Measurements from ENCODE around the gene ZNHIT2. TPM values are rescaled to one million over a fixed set of nuclear protein-coding genes. Genes with fewer than 3 reads are reported as not detected.
A peak's percentile ranks its signal among the peaks of the same experiment; 100 is the strongest.
"Not testable (repeated sequence)": the region's sequence is repeated elsewhere in the genome, so short reads cannot be mapped to it uniquely, and the experiment has no call there.

ZNHIT2 gene
- total RNA-seq, 1 donor, result 11.0 TPM

DNA sequence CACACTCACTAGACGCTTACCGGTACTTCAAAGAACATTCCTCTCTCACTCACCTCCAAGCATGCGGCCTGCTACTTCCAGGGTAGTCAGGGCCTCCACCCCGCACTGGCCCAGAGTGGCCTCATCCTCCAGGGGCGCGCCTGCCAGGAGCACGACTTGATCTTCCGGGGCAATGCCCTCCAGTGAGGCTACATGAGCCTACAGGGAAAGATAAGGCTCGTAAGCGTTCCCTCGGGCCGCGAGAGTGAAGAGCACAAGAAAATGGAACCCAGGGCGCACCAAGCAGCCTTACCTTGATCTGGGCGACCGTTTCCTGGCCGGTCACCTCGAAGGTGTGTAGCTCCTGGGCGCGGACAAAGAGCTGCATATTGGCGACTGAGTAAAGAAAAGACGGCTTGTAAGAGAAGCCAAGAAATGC lies 4.0 kb upstream of the ZNHIT2 start:
- DNase-seq (ENCODE audit: low read depth in 2 of 3, low spot score in 2 of 3), result peak in 1 of 3 donors; percentile 31

DNA sequence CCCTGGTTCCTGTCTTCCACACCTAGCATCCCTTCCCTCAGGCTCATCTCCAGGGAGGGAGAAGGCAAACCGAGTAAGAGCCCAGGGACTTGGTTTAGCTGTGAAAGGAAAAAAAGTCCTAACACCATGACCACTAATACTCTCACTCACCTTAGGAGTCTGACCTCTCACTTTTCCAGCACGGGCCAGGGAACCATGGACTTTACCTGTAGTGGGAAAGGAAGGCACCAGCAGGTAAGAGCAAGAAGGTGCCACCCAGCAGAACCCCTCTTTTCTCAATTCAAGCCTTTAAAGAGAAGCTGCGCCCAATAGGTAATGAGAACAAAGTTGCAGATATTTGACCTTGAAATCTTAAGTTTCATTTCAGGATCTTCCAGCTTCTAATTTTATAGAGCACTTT lies 3.3 kb upstream of the ZNHIT2 start:
- DNase-seq (ENCODE audit: low read depth in 2 of 3, low spot score in 2 of 3), result no peak

DNA sequence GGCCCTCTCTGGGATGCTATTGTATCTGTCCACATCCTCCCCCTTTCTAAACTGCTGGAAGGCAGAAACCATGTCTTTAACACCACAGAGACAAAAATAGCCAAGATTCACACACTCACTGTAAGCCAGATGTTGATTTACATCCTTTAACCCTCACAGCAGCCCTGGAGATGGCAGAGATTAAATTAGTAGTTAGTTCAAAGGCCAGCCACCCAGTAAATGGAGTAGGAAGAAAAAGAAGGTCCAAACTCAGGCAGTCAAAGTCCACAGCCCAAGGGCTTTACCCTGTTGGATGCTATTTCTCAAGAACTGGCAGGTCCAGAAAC lies 2.1 kb upstream of the ZNHIT2 start:
- no peak for DNase-seq (ENCODE audit: low read depth in 2 of 3, low spot score in 2 of 3)

DNA sequence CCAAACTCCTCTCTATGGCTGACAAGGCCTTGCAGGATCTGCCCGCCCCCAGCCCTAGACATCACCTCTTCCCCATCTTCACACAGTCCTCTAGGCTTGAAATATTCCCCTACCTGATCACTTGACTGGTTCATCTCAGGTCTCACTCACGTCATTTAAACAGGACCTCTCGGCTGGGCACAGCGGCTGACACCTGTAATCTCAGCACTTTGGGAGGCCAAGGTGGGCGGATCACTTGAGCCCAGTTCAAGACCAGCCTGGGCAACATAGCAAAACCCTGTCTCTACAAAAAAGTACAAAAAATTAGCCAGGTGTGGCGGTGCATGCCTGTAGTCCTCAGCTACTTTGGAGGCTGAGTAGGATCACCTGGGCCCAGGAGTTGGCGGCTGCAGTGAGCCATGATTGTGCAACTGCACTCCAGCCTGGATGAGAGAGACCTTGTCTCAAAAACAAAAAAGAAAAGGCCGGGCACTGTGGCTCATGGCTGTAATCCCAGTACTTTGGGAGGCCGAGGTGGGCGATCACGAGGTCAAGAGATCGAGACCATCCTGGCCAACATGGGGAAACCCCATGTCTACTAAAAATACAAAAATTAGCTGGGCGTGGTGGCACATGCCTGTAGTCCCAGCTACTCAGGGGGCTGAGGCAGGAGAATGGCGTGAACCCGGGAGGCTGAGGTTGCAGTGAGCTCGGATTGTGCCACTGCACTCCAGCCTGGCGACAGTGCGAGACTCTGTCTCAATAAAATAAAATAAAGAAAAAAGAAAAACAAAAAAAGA lies 1.6 kb upstream of the ZNHIT2 start:
- DNase-seq (ENCODE audit: low read depth in 2 of 3, low spot score in 2 of 3), result not testable (repeated sequence)

DNA sequence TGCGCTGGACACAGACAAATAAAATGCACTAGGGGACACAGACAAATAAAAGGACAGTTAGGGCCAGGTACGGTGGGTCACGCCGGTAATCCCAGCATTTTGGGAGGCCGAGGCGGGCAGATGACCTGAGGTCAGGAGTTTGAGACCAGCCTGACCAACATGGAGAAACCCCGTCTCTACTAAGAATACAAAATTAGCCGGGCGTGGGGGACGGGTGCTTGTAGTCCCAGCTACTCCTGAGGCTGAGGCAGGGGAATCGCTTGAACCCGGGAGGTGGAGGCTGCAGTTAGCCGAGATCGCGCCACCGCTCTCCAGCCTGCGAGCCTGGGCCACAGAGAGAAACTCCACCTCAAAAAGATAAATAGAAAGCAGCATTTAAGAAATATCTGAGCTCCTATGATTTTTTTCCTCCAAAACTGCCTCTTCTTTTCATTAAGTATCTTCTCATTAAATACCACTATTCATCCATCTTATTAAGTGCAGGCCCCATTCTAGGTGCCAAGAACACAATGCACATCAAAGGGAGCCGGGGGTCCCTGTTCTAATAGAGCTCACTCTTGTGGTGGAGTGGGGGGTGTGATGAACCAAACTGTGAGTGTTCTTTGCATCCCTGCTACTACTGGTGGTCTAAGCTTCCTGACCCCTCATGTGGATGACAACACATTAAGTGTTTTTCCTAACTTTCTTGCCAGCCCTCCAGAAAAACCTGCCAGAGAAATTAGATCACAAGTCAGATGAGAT lies 766 bp upstream of the ZNHIT2 start:
- no peak for DNase-seq (ENCODE audit: low read depth in 2 of 3, low spot score in 2 of 3)

DNA sequence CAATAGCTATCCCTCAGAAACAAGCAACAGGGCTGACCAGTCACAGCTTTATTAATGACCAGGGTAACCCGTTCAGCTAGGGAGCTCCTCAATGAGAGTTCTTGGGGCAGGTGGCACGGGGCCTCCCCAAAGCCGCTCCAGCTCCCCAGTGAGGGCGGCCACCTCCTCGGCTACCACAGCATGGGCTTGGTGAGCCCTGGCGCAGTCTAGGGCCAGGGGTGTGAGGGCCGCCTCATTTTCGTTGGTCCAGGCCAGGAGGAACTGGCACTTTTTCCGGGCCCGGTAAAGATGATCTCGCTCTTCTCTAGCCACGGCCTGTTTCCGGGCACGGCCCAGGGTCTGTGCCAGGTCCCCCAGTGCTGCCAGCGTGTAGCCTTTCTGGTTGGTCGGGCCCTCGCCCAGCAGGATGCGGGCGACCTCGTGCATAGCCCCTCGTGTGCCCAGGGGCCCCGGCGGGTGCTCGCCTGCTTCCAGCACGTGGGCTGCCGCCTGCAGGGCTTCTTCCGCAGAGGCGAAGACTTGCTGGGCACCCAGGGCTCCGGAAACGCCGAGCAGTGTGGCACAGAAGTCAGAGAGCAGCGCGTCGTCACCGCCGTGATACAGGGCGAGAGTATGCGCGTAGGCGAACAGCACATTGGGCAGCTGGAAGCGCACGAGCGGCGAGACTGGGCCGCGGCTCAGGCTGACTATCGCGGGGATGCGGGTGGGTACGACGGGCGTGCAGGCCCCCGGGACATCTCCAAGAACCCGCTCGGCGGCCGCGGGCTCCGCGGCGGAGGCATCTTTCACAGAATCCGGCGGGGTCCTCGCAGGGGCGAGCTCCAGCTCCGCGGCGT lies 913 bp downstream of the ZNHIT2 start:
- DNase-seq (ENCODE audit: low read depth in 2 of 3, low spot score in 2 of 3), result peak in 2 of 3 donors; percentile 36 to 45

DNA sequence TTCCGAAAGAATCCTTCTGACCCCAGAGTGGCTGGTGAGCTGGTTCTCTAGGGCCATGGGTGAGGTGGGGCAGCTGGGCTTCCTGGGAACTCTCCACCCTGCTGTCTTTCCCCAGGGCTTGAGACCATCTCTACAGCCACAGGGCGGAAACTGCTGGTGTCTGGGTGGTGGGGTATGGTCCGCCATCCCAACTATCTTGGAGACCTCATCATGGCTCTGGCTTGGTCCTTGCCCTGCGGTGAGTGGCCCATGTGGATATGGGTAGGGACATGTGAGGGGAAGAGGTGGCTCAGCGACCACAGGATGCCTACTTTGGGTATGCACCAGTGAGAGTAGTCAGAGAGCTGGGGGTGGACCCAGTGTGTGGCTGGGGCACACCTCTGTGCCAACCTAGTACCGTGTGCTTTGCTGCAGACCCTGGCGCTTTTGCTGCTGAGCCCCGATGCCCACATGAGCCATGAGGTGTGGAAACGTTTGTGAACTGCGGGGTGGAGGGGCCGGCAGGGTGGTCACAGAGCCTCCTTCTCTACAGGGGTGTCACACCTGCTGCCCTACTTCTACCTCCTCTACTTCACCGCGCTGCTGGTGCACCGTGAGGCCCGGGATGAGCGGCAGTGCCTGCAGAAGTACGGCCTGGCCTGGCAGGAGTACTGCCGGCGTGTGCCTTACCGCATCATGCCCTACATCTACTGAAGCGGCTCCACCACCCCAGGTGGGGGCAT lies 2.0 kb downstream of the ZNHIT2 start:
- no peak for DNase-seq (ENCODE audit: low read depth in 2 of 3, low spot score in 2 of 3)

DNA sequence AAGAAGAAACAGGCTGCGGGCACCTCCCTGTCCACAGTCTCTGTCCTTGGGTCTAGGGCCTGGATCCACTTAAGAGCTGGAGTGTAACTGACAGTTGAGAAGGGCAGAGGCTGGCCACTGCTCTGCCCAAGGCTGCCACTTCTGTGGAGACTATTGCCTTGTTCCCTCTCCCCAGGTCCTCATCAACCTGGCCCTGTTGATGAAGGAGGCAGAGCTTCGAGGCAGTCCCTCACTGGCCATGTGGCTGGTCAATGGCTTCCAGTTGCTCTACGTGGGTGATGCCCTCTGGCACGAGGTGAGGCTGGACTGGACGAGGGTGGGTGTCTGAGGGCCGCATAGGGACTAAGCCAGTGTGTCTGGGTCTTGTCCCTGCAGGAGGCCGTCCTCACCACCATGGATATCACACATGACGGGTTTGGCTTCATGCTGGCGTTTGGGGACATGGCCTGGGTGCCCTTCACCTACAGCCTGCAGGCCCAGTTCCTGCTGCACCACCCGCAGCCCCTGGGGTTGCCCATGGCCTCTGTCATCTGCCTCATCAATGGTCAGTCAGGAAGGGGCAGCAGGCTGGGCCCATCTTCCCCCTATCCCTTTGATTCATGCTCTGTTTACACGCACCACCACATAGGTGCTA lies 2.8 kb downstream of the ZNHIT2 start:
- DNase-seq (ENCODE audit: low read depth in 2 of 3, low spot score in 2 of 3), result no peak

DNA sequence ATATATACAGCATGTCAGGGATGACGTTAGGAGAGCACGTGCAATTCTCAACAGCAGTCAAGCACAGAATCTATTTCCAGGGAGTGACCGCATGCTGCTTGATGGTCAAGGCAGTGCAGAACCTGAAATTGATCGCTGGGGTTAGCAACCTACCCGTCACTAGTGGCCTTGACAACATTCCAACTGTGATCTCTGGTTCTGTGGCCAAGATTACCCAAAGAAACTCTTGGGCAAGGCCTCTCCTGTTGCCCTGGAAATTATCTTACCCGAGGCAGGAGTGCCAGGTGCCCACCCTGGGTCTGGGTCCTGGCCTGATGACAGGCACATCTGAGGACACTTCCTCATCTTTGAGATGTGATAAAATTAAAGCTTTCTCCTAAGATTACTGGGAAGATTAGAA lies 3.7 kb downstream of the ZNHIT2 start:
- DNase-seq (ENCODE audit: low read depth in 2 of 3, low spot score in 2 of 3), result no peak

DNA sequence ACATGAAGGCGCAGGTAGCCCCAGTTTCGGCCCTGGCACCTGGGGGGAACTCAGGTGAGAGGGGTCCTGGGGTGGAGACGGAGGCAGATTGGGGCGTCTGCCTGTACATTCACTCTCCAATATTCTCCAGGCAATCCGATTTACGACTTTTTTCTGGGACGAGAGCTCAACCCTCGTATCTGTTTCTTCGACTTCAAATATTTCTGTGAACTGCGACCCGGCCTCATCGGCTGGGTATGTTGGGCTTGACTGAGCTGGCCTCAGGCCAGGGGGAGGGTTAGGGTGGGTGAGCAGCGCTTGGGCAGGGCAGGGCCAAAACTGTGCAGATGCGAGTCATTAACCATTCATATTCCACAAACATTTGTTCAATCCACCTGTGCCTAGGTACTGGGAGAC lies 4.1 kb downstream of the ZNHIT2 start:
- DNase-seq (ENCODE audit: low read depth in 2 of 3, low spot score in 2 of 3), result no peak

DNA sequence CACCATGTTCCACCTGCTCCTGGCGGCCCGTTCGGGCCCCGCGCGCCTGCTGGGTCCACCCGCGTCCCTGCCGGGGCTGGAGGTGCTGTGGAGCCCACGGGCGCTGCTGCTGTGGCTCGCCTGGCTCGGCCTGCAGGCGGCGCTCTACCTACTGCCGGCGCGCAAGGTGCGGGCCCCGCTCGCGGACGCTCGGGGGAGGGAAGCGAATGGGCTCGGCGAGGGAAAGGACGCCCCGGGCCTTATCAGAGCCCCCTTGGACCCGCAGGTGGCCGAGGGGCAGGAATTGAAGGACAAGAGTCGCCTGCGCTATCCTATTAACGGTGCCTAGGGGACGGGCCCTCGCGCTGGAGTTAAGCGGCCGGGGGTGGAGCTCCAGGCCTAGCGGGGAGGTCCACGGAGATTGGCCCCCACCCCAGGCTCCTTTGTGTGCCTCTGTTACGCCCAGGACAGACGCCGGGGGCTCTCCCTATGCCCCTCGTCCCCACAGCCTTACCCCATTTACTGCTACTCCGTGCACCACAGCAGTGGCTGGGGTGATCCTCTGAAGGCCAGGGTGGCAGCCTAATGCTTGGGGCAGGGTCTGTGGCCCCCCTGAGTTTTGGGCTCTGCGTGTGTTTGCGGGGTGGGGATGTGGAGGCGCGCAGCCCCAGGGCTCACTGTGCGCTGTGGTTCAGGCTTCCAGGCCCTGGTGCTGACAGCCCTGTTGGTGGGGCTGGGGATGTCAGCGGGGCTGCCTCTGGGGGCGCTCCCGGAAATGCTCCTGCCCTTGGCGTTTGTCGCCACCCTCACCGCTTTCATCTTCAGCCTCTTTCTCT lies 4.7 kb downstream of the ZNHIT2 start:
- peak; percentile 65 to 70 (median 67) for DNase-seq (ENCODE audit: low read depth in 2 of 3, low spot score in 2 of 3)

DNA sequence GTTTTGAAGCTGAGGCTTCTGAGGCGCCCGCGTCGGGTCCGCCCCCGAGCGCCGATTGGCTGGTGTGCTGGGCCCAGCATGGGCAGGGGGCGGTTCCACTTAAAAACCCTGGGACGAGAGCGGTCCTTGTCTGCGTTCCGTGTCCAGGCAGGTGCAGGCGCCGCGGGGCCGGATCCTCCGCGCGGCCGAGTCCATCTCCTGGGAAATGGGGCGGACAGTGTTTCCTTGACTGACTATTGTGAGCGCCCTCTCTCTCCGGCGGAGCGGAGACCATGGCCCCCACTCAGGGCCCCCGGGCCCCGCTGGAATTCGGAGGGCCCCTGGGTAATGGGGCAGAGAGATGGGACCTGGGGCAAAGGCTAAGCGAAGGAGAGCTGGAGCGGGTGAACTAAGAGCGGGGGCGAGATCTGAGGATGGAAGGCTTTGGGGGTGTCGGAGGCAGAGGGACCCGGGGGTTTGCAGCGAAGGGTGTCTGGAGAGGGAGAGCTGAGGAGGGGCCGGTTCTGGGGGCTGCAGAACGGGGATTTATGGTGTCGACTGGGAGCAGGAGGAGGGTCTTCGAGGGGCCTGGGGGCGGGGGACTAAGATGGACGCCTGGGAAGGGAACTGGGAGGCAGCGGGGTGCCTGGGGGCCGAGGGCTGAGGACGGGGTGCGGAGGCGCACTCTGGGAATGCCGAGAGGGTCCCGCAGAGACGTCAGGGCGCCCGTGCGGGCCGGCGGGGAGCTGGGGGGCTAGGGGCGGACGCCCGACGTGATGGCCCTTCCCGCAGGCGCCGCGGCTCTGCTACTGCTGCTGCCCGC lies 5.6 kb downstream of the ZNHIT2 start, which contains the start of gene TM7SF2:
Gene TM7SF2, plus strand, starts transcription at position 129 of the 802 bp plus-strand sequence. Its CDS starts 144 bp downstream, at position 273.
- DNase-seq (ENCODE audit: low read depth in 2 of 3, low spot score in 2 of 3), result peak; percentile 82 to 95 (median 92)

DNA sequence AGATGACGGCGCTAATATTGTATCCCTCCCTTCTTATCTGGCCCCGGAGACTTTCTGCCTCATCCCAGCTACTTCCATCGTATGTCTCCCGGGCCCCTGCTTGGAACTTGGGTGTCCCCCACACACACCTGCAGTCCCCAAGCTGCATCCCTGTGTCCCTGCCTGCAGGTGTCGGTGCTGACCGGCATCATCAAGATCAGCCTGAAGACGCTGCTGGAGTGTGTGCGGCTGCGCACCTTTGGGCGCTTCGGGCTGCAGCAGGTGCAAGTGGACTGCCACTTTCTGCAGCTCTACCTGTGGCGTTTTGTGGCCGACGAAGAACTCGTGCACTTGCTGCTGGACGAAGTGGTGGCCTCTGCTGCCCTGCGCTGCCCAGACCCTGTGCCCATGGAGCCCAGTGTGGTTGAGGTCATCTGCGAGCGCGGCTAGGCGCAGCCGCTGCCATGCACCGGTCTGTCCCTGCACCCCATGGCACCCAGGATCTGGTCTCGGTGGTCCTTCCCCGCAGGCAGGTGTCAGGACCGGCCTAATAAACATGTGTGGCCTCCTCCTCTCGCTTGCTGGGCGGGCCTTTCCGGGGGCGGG lies 6.2 kb downstream of the ZNHIT2 start:
- DNase-seq (ENCODE audit: low read depth in 2 of 3, low spot score in 2 of 3), result no peak

DNA sequence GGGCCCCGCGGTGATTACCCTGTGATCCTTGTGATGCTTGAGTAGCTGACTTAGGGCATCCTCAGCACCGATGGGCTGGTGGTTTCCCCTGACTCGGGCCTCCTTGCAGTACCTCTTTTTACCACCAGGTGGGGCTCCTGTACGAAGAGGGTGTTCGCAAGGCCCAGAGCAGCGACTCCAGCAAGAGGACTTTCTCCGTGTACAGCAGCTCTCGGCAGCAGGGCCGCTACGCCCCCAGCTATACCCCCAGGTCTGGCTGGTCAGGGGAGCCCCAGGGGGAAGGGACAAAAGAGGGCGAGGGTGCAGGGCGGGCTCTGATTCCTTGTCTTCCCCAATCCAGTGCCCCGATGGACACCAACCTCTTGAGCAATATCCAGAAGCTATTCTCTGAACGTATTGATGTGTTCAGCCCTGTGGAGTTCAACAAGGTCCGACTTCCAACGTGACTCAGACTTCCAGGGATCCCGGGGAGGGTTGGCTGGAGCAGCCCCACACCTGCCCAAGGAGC lies 7.1 kb downstream of the ZNHIT2 start:
- peak; percentile 83 to 94 (median 92) for DNase-seq (ENCODE audit: low read depth in 2 of 3, low spot score in 2 of 3)

DNA sequence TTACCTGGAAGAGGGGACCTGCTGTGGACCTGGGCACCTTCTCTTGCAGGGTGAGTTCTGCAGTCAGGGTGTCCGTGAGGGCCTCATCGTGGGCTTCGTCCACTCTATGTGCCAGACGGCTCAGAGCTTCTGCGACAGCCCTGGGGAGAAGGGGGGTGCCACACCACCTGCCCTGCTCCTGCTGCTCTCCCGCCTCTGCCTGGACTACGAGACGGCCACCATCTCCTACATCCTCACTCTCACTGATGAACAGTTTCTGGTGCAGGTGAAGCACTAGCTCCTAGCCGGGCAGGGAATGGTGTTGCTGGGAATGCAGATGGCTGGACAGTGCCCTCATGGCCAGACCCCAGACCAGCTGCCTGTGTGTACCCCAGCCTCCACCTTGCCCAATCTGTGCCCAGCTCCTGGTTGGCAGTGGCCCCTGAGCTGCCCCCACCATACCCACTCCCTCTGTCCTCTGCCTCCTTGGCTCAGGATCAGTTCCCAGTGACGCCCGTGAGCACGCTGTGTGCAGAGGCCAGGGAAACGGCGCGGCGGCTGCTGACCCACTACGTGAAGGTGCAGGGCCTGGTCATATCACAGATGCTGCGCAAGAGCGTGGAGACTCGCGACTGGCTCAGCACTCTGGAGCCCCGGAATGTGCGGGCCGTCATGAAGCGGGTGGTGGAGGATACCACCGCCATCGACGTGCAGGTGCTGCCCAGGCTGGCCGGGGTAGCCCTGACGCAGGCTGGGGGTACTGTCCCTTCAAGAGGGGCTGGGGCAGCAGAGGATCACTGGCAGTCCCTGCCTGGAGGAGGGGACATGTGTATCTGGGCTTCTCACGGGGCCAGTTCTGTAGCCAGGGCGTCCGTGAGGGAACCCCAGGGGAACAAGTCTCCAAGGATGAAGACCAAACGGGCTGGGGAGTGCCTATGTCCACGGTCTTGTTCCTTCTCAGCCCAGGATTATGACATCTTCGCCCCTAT lies 8.0 kb downstream of the ZNHIT2 start:
- DNase-seq (ENCODE audit: low read depth in 2 of 3, low spot score in 2 of 3), result no peak

DNA sequence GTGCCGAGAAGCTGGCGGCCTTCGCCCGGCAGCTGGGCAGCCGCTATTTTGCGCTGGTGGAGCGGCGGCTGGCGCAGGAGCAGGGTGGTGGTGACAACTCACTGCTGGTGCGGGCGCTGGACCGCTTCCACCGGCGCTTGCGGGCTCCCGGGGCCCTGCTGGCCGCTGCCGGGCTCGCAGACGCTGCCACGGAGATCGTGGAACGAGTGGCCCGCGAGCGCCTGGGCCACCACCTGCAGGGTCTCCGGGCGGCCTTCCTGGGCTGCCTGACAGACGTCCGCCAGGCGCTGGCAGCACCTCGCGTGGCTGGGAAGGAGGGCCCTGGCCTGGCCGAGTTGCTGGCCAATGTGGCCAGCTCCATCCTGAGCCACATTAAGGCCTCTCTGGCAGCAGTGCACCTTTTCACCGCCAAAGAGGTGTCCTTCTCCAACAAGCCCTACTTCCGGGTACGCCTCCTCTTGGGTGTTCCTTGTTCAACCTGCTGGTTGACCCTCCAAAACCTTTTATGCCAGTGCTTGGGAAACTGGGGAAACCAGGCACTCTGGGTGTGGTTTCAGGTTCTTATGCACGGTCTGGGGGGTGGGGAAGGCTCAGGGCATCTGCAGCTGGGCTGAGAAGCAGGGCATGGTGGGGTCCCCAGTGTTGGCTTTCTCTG lies 8.9 kb downstream of the ZNHIT2 start:
- no peak for DNase-seq (ENCODE audit: low read depth in 2 of 3, low spot score in 2 of 3)
